Activated CD4-positive, CD25-positive, alpha-beta regulatory T cell treated with anti-CD3 and anti-CD28 coated beads, Interleukin-2, amount 50 U/mL, for 72 hours (primary cell): Measurements from ENCODE around the gene SLC25A11.
"Not testable (repeated sequence)": the region's sequence is repeated elsewhere in the genome, so short reads cannot be mapped to it uniquely, and the experiment has no call there.

Source experiments
- DNase-seq: peaks from one replicate; pipeline ENCODE4 v3.0.0; 2021

SLC25A11 gene

GRCh38 chr17:4944163-4944553 lies 4.3 kb upstream of the SLC25A11 start:
- DNase-seq, result peak; percentile 59

- no peak for DNase-seq
These were observed 3.1 kb upstream of the SLC25A11 start for GRCh38 chr17:4942760-4943508.

- DNase-seq, result no peak
These were observed 1.4 kb upstream of the SLC25A11 start for GRCh38 chr17:4941319-4941610.

GRCh38 chr17:4940555-4941318 lies 891 bp upstream of the SLC25A11 start:
- DNase-seq, result peak; percentile 54

- DNase-seq, result no peak
These were observed 375 bp downstream of the SLC25A11 start for GRCh38 chr17:4939546-4939795.

GRCh38 chr17:4938688-4939545 lies 929 bp downstream of the SLC25A11 start:
- no peak for DNase-seq

GRCh38 chr17:4938069-4938491 lies 1.8 kb downstream of the SLC25A11 start:
- no peak for DNase-seq

- DNase-seq, result no peak
These were observed 2.3 kb downstream of the SLC25A11 start for GRCh38 chr17:4937553-4937952.

GRCh38 chr17:4936436-4936835 lies 3.4 kb downstream of the SLC25A11 start:
- DNase-seq, result no peak

GRCh38 chr17:4935650-4936049 lies 4.2 kb downstream of the SLC25A11 start:
- no peak for DNase-seq

GRCh38 chr17:4934173-4934979 lies 5.5 kb downstream of the SLC25A11 start:
- peak; percentile 46 for DNase-seq

- DNase-seq, result no peak
These were observed 6.2 kb downstream of the SLC25A11 start for GRCh38 chr17:4933646-4934045.

- DNase-seq, result no peak
These were observed 7.1 kb downstream of the SLC25A11 start for GRCh38 chr17:4932756-4933155.

- DNase-seq, result no peak
These were observed 7.9 kb downstream of the SLC25A11 start, which contains the start of gene GP1BA for GRCh38 chr17:4931963-4932362. TSS of gene GP1BA (plus strand) at chr17:4932277. CDS start at chr17:4932605, 328 bp downstream.

- no peak for DNase-seq
These were observed 11.0 kb downstream of the SLC25A11 start for GRCh38 chr17:4928881-4929280.

- DNase-seq, result not testable (repeated sequence)
These were observed 13.1 kb downstream of the SLC25A11 start for GRCh38 chr17:4926577-4927335.

GRCh38 chr17:4921320-4921719 lies 18.5 kb downstream of the SLC25A11 start:
- no peak for DNase-seq

- DNase-seq, result no peak
These were observed 19.3 kb downstream of the SLC25A11 start for GRCh38 chr17:4920351-4921048.

GRCh38 chr17:4919511-4920047 lies 20.3 kb downstream of the SLC25A11 start:
- DNase-seq, result no peak

- DNase-seq, result not testable (repeated sequence)
These were observed 25.3 kb downstream of the SLC25A11 start for GRCh38 chr17:4914551-4914950.

- DNase-seq, result no peak
These were observed 25.9 kb downstream of the SLC25A11 start for GRCh38 chr17:4913994-4914393.
